Coronary artery (tissue), 2 donors: ENCODE data around the gene LRP5.

Experiments used
- DNase-seq: peaks from one replicate; pipeline ENCODE4 v3.0.0-alpha.2; 2017; ENCODE audit warnings: low spot score
- H3K27ac ChIP-seq, 2 donors: fragments of 200-600 bp; sonication (generic); one replicate each; pipeline ENCODE4 v1.5.1; 2016 to 2019
- H3K4me3 ChIP-seq: fragments of 200-600 bp; sonication (generic); 2 replicates; pipeline ENCODE4 v1.5.1; 2016; ENCODE audit warnings: mild to moderate bottlenecking, moderate library complexity
- CTCF ChIP-seq: fragments of 200-600 bp; sonication (generic); IDR thresholded peaks from one replicate; pipeline ENCODE4 v1.5.1; 2019; ENCODE audit warnings: antibody characterized with exemption

Gene LRP5

GRCh38 chr11:68312117-68312779, at the start of gene LRP5:
LRP5 (plus strand) TSS chr11:68312591; CDS start chr11:68312715, 124 bp downstream.
- Histone ChIP-seq H3K27ac (peak within 1 kb of the TSS; percentile 70 to 90), H3K4me3 (peak within 1 kb of the TSS; percentile 84)
- DNase-seq = no peak
- TF ChIP-seq CTCF = no peak

GRCh38 chr11:68263444-68264035, 48.9 kb upstream of the LRP5 start:
- no peak for TF ChIP-seq CTCF
- DNase-seq = no peak
- H3K4me3 ChIP-seq = no peak overlapping the region
- H3K27ac ChIP-seq = no peak overlapping the region

GRCh38 chr11:68264244-68264643, 48.1 kb upstream of the LRP5 start:
- no peak for DNase-seq
- no peak overlapping the region for H3K4me3 ChIP-seq
- TF ChIP-seq CTCF = no peak
- H3K27ac ChIP-seq = no peak overlapping the region

- DNase-seq = no peak
- H3K4me3 ChIP-seq = no peak overlapping the region
- H3K27ac ChIP-seq = no peak overlapping the region
- no peak for TF ChIP-seq CTCF
Measured at GRCh38 chr11:68264741-68265540, 47.5 kb upstream of the LRP5 start.

- no peak for DNase-seq
- Histone ChIP-seq H3K27ac (peak overlapping the region in 1 of 2 donors; percentile 32), H3K4me3 (no peak overlapping the region)
- TF ChIP-seq CTCF = no peak
Measured at GRCh38 chr11:68266121-68266891, 46.1 kb upstream of the LRP5 start.

GRCh38 chr11:68266936-68267880, 45.2 kb upstream of the LRP5 start:
- no peak for DNase-seq
- peak overlapping the region in 1 of 2 donors; percentile 32 for H3K27ac ChIP-seq
- no peak overlapping the region for H3K4me3 ChIP-seq
- no peak for TF ChIP-seq CTCF
